Measurements from ENCODE around the gene SLC29A2. TPM values are rescaled to one million over a fixed set of nuclear protein-coding genes. Genes with fewer than 3 reads are reported as not detected.

Gene SLC29A2
- total RNA-seq, 1 experiment from 2014 or later: 39.7 TPM

- ATAC-seq: peak; percentile 75
- H3K9me3 ChIP-seq (ENCODE audit: control insufficient read depth in 1 of 2, insufficient read depth in 1 of 2, low read depth in 1 of 2, low read length in 2 of 2): no peaks in the 10 kb centered on the region
- peaks cover 30 to 45% of the 10 kb centered on the region in 2 experiments for H3K36me3 ChIP-seq (ENCODE audit: control insufficient read depth in 1 of 2, insufficient read depth in 2 of 2, low read length in 2 of 2)
- peaks cover 0 to 7% of the 10 kb centered on the region in 2 experiments; a peak in 1 of 4 replicates for H3K4me1 ChIP-seq (ENCODE audit: control insufficient read depth in 1 of 2, insufficient read depth in 2 of 2, low read length in 2 of 2)
- H3K27ac ChIP-seq (ENCODE audit: low read depth, low read length): no peak overlapping the region
- H3K4me2 ChIP-seq (ENCODE audit: low read length): no peak overlapping the region
- no TSS peak for BruUV-seq (replicated peaks)
- no peak overlapping the region for H3K4me3 ChIP-seq (replicated peaks in 1 of 2; ENCODE audit: low read depth in 1 of 2, low read length in 2 of 2)
- H3K9me2 ChIP-seq (ENCODE audit: insufficient read depth): no peaks in the 10 kb centered on the region
- no peaks in the 10 kb centered on the region for H4K20me1 ChIP-seq (ENCODE audit: insufficient read depth)
- intact Hi-C loops (cut with micrococcal nuclease): no loop called here
- no peaks in the 10 kb centered on the region for H3K27me3 ChIP-seq (ENCODE audit: insufficient read depth, low read length)
- ChIA-PET CTCF (interaction anchor here (0.6 to 2.8 kb wide), 8 partner anchors 8 to 315 kb away, joined by 3 to 23 read pairs (median 6); partner anchors contain the start of gene SLC29A2), POLR2A (no interaction called here), RAD21 (ENCODE audit: low non-redundant PET in 1 of 2, low total read pairs in 2 of 2, uncharacterized antibody in 2 of 2, unreplicated experiment in 2 of 2) (no interaction called here)
- TF ChIP-seq POLR2AphosphoS5 (IDR thresholded peaks at IDR 0.05; ENCODE audit: low read depth, low read length) (no peak; the same call in 1 of the 2 replicates), CTCF (IDR thresholded peaks at IDR 0.05 in 2 of 3, conservative IDR thresholded peaks at IDR 0.05 in 1 of 3; ENCODE audit: borderline replicate concordance in 1 of 3, insufficient read depth in 1 of 3, low read depth in 2 of 3, low read length in 2 of 3) (peak in 2 of 3 experiments; percentile 91 to 95; a peak in 5 of 6 replicates)
- H3K9ac ChIP-seq (ENCODE audit: low read length): no peak overlapping the region
- DNase-seq (ENCODE audit: low read depth, low spot score): no peak
- H2AFZ ChIP-seq (ENCODE audit: low read depth, low read length, poor library complexity, severe bottlenecking): no peak overlapping the region
- peaks cover 16% of the 10 kb centered on the region for H3K79me2 ChIP-seq (ENCODE audit: insufficient read depth, low read length)
These were observed 7.6 kb downstream of the SLC29A2 start for GRCh38 chr11:66363805-66364535.

- TF ChIP-seq JUND (IDR thresholded peaks at IDR 0.05): 0 out of 2 replicates have a peak, but pooled peaks have one; percentile 13
- TF ChIP-seq EZH2 (IDR thresholded peaks at IDR 0.05): no peak
- TF ChIP-seq FOSL1 (IDR thresholded peaks at IDR 0.05; ENCODE audit: low read depth): no peak
- no TSS peak for BruUV-seq (replicated peaks)
These were observed 8.4 kb downstream of the SLC29A2 start for GRCh38 chr11:66363187-66363601.

More at GRCh38 chr11:66363187-66363601, 8.4 kb downstream of the SLC29A2 start:
- Histone ChIP-seq H3K27me3 (ENCODE audit: insufficient read depth, low read length) (no peaks in the 10 kb centered on the region), H4K20me1 (ENCODE audit: insufficient read depth) (no peaks in the 10 kb centered on the region), H3K4me3 (replicated peaks in 1 of 2; ENCODE audit: low read depth in 1 of 2, low read length in 2 of 2) (no peak overlapping the region), H2AFZ (ENCODE audit: low read depth, low read length, poor library complexity, severe bottlenecking) (no peak overlapping the region), H3K9ac (ENCODE audit: low read length) (no peak overlapping the region), H3K27ac (ENCODE audit: low read depth, low read length) (no peak overlapping the region; the same call in 1 of the 2 replicates), H3K9me3 (ENCODE audit: control insufficient read depth in 1 of 2, insufficient read depth in 1 of 2, low read depth in 1 of 2, low read length in 2 of 2) (no peaks in the 10 kb centered on the region), H3K4me2 (ENCODE audit: low read length) (no peak overlapping the region), H3K9me2 (ENCODE audit: insufficient read depth) (no peaks in the 10 kb centered on the region), H3K36me3 (ENCODE audit: control insufficient read depth in 1 of 2, insufficient read depth in 2 of 2, low read length in 2 of 2) (peaks cover 23 to 37% of the 10 kb centered on the region in 2 experiments; a peak in 3 of 4 replicates), H3K4me1 (ENCODE audit: control insufficient read depth in 1 of 2, insufficient read depth in 2 of 2, low read length in 2 of 2) (peaks cover 0 to 7% of the 10 kb centered on the region in 2 experiments; a peak in 1 of 4 replicates), H3K79me2 (ENCODE audit: insufficient read depth, low read length) (peaks cover 8% of the 10 kb centered on the region; the same call in 1 of the 2 replicates)
- ATAC-seq (no peak), DNase-seq (ENCODE audit: low read depth, low spot score) (no peak)
- ChIA-PET RAD21 (ENCODE audit: low non-redundant PET in 1 of 2, low total read pairs in 2 of 2, uncharacterized antibody in 2 of 2, unreplicated experiment in 2 of 2) (no interaction called here), POLR2A (no interaction called here), CTCF (interaction anchor here (0.8 to 2.8 kb wide), 7 partner anchors 9 to 315 kb away, joined by 3 to 23 read pairs (median 7); partner anchors contain the start of gene SLC29A2)
- intact Hi-C loops (cut with micrococcal nuclease): no loop called here

Data from HCT116 (cell line).